GM21390 (cell line): ENCODE results near the gene CPLANE2.
"Not testable (repeated sequence)": the region's sequence is repeated elsewhere in the genome, so short reads cannot be mapped to it uniquely, and the experiment has no call there.

Experiments used
- ATAC-seq: cut with Tn5 transposase; IDR thresholded peaks from one replicate; pipeline ENCODE4 v1.9.1; 2021; ENCODE audit not compliant: unreplicated experiment

Gene CPLANE2

DNA sequence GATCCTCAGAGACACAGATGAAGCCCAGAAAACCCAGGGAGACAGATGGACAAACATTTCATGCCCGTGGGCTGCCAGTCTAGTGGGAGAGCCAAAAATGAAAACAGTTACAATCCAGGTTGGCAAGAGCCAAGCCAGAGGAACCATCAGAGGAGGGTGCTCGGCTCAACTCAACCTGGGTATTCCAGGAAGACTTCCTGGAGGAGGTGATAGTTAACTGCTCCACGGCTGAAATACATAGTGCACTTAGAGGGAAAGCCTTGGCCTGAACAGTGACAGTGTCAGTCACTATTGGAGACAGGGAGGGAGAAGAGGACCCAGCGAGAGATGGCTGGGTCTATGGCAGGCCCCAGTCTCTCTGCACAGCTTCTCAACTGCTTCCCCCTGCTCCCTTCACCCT, 26.4 kb downstream of the CPLANE2 start:
- no peak for ATAC-seq

DNA sequence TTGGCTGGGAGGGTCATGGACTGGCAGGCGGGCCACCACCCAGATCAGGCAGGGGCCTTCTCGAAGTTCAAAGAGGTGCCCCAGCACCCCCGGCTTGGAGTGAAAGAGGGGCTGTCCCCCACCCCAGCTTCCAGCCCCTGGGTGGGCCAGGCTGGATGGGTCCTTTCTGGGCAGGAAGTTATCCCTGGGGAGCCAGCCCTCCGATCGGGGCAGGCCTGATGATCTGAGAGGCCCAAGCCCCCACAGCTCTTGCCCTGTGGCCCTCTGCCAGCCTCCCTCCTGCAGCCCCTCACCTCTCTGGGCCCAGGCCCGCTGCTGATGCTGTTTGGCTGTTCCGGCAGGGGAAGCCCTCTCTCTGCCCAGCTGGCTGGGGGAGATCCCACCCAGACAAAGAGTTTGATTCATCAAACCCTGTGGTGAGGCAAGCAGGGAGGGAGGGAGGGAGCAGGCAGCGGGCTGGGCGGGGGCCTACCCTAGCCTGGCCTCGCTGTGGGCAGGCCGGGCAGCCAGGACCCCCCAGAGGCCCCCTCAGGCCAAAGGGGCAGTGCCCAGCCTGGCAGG, 27.1 kb downstream of the CPLANE2 start:
- no peak for ATAC-seq

DNA sequence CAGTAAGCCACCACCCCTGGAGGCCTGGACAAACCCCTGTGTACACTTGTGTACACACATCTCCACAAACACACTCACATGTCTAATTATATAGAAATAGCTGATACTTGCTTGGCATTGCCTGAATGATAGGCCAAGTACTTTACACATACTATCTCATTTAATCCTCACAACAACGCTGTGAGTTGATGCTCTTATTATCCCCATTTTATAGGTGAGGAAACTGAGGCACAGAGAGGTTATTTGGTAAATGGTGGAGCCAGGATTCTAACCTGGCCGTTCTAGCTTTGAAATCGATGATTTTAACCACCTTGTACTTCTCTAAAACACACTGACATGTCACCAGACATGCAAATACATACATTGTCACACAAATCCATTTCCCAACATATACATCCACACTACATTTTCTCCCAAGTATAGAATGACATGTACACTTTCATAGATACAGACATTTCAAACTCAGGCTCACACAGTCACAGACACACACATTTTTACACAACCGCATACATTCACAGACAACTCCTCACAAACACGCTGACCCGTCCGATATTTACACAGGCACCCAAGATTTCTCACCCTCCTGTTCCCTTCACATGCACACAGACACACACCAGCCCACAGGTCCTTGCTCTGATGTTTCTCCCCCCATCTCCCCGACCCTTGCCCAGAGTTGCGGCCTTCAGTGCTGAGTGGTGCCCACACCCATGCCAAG, 27.7 kb downstream of the CPLANE2 start:
- ATAC-seq: no peak

DNA sequence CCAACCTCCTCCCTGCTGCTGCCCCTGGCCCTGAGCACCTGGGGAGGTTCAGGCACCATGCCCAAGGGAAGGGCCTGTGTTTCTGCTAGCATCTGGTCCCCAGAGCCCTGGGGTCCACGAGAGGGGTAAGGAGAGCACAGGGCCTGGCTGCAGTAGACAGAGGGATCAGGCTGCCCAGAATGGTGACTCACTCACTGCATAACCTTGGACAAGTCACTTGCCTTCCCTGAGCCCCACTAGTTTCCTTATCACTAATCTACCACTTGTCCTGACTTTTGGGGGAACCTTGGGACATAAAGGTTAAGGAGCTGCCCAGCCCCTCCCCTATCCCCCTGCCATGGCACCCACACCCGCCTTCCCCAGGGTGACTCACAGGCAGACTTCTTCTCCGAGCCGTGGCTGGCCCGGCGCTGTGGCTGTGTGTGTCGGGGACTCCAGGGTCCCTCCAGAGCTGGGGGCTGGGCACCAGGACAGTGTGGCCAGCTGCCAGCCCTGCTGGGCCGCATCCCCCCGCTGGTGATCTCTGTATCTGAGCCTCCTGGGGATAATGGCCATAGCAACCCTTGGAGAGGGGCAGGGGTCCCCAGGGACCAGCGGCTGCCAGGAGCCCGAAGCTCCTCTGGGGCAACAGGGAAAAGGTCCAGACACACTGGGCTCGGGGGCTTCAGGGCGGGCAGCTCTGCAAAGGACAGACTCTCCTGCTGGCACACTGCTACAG, 28.6 kb downstream of the CPLANE2 start:
- ATAC-seq: no peak

DNA sequence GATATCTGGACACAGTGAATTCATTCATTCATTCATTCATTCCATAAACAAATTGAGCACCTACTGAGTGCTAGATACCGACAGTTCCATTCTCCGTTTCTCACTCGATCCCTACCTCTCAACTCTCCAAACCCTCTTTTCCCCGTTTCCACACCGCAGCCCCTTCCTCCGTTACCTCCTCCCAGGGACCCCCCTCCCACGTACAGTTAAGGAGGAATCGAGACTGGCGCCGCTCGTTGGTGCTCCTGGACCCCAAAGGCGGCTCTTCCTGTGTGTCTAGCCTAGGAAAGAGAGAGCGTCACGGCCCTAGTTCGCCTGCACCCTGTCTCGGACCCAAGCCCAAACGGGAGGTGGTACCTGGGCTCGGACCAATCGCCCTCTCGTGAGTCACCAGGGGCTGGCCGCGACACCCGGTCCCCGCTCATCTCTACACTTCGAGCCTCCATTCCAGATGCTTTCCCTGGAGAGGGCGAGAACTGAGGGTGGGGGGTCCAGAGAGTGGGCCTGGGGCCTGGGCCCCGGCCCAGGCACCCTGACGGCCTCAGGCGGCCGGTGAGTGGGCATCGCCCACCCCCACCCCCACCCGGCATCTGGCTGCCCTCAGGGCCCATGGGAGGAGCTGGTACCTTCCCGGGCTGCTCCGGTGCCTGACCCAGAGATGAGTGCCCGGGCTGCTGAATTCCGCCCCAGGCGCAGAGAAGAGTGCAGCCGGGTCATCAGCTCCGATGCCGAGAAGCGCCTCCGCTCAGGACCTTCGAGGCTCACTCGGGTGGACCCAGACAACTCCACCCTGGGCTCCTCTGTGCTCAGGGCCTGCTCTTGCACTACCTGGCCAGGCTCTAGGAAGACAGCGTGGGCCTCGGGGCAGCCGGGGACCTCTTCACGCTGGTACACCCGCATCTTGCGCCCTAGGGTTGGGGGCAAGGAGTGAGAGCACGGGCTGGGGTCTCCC, 29.4 kb downstream of the CPLANE2 start:
- no peak for ATAC-seq

DNA sequence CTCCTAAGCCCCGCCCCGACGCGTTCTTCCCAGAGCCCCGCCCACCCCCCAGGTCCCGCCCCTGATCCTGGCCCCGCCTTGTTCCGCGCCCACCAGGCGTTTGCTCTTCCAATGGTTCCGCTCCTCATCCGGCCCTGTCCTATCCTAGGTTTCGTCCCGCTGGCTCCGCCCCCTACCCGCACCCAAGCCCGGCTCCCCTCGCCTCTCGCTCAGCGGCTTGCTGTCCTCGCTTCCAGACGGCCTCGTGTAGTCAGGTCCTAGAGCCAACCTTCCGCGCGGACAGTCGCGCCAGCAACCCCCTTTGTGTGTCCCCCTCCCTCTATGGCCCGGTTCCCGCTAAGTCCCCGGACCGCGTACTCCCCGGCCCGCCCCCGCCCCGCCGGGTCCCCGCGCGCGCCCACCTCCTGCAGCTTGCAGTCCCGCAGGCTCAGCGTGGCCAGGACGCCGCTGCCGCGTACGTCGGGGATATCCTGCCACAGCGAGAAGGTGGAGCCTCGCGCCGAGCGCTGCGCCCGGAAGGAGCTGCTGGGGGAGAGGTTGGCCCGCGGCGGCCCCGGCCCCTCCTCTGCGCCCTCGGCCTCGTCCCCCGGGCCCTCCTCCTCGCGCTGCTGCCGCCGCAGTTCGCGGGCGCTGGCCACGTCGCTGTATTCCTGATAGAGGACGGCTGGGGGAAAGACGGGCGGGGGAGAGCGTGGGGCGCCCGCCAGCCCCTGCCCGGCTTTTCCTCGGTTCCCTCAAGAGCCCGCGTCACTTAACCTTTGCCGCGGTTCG, 30.3 kb downstream of the CPLANE2 start:
- peak; percentile 69 for ATAC-seq

DNA sequence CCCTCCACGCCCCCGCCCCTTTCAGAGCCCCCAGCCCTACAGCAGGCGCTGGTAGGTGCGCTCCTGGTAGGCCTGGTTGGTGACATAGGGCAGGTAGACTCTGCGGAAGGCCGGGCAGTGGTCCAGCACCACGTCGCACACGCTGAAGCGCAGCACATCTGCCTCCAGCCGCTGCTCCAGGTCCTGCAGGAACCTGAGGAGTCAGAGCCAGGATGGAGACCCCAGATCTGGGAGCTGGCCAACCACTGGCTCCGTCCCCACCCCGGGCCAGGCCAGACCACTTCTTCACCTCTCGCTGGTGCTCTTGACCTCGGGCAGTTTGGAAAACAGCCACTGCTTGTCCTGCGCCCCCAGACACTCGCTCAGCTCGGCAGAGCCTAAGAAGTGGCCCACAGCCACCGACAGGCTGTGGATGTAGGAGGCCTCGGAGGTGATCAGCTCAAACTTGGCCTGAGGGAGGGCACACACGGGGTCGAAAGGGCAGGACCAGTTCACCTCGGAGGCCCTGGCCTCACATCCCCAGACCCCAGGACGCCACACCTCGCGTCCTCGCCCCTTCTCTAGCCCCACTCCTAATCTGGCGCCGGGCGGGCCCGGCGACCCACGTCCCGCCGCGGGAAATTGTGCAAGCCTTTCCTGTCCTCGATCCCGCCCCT, 31.0 kb downstream of the CPLANE2 start:
- no peak for ATAC-seq

DNA sequence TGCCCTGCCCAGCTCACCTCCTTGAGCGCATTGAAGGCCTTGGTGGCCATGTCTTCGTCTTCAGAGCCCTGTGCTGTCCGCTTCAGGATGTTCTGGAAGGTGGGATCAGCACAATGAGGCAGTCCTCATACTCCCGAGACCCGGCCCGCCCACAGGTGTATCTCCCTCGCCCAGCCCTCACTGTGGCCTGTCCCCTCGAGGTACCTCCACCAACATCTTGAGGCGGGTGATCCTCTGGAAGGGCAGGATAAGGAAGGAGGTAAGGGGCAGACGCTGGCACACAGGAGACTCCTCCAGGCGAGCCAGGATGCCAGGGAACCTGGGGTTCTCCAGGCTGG, 31.7 kb downstream of the CPLANE2 start:
- no peak for ATAC-seq

DNA sequence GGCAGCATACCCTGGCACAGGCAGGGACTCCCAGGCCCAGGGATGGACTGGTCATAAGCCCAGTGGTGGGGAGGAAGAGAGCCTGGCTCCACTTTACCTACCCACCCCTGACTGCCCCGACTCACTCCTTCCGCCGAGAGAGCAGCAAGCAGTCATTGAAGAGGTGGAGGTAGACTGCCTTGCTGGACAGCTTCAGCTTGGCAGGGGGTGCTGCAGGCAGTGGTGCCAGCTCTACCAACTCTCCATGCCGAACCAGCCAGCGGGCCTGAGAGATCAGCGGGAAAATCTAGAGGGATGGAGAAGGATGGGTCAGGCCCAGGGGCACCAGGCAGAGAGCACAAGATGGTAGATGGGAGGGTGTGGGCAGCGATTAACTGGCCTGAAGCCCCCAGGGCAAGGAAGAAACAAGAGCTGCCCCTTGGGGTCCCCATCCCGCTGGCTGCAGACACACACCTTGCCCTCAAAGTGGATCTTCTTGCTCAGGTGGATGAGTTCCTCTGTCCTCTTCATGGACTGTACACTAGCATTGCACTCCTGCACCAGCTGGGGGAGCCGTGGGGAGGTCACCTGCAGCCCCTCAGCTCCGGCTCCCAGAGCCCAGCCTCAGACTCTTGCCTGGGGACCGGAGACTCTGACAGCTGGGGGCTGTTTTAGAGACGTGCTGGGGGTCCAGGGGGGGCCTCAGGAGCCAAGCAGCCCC, 32.2 kb downstream of the CPLANE2 start:
- no peak for ATAC-seq

DNA sequence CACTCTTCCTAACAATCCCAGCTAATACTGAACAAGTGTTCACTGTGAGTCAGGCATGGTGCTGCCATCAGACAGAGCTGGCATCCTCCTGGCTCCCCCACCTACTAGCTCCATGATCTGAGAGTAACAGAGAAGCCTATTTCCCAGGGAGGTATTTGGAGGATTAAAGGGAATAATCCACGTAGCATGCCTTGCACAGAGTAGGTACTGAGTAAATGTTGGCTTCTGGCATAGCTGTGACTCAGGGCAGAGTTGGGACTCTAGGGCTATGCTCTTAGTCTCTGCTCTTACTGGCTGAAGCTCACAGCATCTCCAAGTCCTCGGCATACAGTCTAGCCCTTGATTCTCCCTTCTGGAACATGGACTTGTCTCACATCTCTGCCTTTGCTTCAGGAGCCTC, 32.8 kb downstream of the CPLANE2 start:
- ATAC-seq: no peak

DNA sequence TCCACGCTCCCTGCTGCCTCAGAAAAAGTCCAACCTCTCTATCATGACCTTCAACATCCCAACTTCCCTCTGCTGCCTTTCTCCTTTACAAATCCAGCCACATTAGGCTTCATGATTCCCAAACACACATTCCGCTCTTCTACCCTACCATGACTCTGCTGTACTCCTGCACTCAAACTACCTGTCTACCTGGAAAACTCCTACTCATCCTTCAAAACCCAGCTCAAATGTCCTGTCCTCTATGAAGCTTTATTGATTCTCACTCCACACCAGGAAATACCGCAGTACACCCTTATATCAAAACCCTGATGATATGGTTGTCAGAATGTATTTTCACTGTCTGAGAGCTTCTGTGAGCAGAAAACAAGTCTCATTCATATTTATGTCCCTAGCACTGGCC, 33.4 kb downstream of the CPLANE2 start:
- ATAC-seq: no peak

DNA sequence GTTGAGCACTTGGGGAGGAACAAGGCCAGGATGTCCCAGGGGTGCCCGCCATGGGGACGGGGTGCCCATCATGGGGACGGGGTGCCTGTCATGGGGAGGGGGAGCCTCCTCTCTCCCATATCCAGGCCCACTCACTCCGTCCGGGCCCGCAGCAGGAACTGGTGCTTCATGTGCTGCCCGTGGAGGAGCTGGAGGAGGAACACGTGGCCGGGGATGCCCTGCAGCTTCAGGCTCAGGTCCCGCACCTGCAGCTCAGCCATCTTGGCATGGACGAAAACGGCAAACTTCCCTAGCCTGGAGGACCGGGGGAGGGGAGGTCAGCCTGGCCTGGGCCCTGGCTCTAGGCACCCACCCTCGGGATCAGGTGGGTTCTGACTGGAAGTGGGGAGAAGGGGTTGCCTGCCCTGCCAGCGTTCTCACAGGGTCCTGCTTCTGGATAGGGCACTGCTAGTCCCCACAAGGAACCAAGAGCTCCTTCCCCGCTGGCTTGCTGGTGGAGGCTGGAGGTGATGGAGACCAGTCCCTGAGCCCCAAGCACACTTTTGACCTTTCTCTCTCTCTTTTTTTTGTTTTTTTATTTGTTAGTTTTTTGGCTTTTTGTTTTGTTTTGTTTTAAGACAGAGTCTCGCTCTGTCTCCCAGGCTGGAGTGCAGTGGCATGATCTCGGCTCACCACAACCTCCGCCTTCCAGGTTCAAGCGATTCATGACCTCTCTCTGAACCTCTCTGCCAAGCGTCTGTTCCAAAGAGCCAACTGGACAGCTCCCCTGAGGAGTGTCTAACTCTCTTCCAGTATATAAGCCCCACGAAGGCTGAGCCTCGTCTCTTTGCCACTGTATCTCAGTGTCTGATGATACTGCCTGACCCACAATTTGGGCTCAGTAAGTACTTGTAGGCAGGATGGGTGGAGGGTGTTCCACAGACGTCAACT, 34.4 kb downstream of the CPLANE2 start:
- no peak for ATAC-seq

DNA sequence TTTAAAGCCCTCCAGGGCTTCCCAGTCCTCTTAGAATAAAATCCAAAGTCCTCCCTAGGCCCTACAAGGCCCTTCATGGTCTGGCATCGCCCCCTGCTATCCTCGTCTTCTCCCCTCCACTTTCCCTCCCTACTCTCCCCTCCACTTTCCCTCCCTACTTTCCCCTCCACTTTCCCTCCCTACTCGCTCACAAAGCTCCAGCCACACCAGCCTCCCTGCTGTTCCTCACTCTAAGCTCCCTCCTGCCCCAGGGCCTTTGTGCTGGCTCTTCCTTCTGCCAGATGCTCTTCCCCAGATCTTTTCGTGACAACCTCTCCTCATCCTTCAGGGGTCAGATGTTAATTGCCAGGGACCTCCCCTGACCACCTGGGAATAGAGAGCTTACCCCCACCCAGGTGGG, 37.3 kb downstream of the CPLANE2 start:
- no peak for ATAC-seq

DNA sequence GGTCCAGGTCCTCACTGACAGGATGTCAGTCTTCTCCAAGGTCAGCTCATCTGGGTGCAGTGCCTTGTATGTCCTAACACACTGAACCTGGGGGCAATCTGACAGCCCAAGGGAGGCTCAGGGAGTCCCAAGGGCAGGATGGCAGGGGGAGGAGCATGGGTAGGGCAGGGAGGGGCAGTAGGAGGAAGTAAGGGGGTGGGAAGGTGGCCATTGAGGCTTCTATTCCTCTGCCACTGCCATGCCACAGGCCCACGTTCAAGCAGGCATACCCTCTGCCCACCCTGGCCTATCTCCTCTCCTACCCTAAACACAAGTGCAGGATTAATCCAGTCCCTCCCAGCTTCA, 37.9 kb downstream of the CPLANE2 start:
- ATAC-seq: no peak

DNA sequence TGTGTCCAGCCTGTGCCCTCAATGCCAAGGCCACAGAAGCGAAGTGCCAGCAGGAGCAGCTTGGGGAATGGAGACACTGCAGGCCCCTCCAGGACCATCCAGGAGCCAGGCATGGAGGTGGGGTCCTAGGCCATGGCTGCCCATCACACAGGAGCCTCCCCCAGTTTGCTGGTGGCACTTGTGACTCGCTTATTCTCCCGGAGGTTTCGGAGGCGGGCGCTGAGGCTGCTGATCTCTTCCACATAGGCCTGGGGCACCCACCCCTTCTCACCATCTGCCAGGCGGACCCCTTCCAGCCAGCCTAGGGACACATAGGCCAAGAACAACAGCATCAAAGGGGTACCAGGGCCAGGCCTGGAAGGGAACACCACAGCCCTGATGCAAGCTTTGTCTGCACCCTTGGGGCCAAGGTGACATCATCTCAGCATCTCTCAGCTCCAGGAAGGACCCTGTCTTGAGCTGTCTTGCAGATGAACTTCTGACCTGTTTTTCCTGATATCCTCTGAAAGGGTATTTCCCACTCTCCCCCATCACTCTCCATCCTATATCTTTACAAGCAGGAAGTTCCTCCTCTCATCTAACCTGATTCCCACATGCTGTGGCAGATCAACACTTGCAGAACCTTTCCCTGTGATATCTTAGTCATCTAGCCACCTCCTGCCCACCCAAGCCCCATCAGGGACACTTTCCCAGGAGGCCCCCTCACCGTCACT, 38.4 kb downstream of the CPLANE2 start:
- ATAC-seq: no peak

DNA sequence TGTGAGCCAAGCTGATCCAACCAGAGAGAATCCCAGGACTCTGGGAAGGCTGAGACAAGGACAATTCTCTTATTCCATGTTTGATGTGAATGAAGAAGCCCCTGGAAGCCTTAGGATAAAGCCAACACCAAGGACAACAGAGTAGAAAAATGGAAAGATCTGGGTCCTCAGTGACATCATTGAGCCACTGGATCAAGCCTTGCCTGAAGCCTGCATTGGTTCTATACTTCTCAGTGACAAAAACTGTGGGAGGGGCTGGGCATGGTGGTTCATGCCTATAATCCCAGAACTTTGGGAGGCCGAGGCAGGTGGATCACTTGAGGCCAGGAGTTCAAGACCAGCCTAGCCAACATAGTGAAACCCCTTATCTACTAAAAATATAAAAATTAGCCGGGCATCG, 40.1 kb downstream of the CPLANE2 start:
- ATAC-seq: no peak

DNA sequence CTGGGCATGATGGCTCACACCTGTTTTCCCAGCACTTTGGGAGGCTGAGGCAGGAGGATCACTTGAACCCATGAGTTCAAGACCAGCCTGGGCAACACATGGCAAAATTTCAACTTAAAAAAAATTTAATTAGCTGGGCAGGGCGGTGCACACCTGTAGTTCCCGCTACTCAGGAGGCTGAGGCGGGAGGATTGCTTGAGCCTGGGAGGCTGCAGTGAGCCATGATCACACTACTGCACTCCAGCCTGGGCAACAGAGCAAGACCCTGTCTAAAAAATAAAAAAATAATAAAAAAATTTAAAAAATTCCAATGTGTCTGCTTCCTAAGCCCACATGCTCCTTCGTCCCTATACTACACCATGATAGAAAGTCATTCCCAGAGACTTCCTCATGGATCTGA, 40.8 kb downstream of the CPLANE2 start:
- ATAC-seq: not testable (repeated sequence)

DNA sequence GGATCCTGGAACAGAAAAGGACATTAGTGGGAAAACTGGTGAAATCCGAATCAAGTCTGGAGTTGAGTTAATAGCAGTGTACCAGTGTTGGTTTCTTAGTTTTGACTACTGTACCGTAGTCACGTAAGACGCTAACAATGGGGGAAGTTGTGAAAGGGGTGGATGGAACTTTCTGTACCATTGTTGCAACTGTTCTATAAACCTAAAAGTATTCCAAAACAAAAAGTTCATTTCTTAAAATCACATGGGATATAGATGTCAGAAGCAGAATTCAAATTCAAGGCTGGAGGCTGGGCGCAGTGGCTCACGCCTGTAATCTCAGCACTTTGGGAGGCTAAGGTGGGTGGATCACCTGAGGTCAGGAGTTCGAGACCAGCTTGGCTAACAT, 41.5 kb downstream of the CPLANE2 start:
- ATAC-seq: no peak
